Eye (tissue), 1 donor: ENCODE results near the gene NEURL4.

Source experiments
- DNase-seq: peaks from one replicate; pipeline ENCODE4 v3.0.0-alpha.2; 2015

Gene NEURL4

GRCh38 chr17:7321466-7321865 is 7.7 kb downstream of the NEURL4 start:
- DNase-seq, result no peak

DNA sequence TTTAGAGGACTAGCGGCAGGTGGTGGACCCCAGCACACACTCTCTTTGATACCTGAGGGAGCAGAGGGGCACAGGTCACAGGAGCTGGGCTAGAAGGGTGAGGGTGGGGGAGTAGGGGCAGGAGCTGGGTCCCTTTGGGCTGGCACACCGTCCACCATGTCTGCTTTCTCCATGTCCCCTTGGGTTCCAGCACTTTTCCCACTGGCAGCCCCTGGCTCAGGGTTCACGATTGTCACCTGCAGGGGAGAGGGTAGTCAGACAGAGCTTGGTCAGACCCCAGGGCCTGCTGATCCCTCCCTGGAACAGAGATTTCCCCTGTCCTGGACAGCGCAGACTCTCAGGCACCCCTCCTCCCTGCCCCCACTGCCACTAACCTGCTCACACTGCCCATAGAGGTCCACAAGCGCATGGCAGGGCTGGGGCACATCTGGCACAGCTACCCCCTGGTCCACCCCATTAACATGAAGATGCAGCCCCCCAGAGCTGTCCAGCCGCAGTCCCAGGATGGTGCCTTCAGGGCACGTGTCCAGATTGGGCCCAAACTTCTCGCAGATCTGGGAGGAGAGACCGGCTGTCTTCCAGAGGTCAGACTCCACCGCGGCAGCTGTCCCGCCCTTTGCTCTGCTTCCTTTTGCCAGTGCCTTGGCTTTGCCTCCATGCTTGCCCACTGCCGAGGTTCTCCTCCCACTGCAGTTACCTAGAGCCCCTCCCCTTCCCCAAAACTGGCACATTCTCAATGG is 10.8 kb downstream of the NEURL4 start:
- no peak for DNase-seq

DNA sequence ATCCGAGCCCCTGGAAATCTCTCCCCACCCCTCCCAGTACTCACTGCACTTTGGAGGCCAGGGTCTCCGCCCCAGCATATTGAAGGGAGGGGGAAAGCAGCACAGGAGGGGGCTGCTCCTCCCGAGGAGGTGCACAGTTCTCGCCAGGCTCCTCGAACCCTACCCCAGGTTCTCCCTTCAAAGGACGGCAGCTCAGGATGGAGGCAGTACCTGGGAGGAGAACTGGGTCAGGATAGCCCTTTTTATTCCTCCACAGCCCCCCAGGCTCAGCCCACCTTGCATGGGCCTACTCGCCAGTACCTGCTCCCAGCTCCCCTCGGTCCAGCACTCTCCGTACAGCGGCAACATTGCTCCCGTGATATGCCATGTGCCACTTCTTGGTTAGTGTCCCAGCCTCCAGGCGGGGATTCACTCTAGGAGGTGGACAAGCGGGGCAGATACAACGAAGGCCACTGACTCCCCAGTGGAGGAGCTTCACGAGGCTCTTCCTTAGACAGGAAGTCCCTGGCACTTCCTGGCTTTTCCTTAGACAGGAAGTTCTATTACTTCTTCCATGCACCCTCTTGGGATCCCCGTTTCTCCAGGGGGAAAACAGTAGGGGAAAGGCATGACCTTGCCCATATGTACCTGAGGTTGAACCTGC is 11.9 kb downstream of the NEURL4 start:
- no peak for DNase-seq

DNA sequence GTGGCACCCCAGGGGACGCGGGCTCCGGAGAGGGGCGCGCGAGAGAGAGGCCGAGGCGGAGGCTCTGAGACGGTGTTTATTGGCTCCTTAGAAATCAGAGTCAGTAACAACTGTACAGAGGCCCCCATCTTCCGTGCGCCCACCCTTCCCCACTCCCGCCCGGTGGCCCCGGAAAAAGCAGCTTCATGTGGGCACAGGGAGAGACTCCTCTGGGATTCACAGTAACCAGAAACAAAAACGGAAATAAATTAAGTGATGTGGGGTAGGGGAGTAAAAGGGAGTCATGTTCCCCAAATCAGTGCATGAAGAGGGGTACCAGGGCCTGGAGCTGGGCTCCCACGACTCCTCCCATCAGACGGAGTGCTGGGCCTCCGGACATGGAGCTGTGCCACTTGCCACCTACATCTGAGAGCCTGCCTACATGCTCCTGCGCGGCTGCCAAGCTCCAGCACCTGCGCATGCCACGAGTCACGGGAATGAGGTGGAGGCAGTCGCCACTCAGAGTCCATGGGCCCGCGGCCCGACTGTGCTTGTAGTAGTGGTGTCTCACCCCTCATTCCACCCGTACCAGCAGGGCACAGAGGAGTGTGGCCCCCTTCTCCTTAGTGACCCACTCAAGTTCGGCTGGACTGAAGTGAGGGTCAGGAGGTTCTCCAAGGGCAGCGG is 13.4 kb downstream of the NEURL4 start:
- DNase-seq, result no peak

- peak; percentile 93 for DNase-seq
Measured at GRCh38 chr17:7314719-7315569, 14.2 kb downstream of the NEURL4 start, which contains the start of gene GPS2. Gene GPS2 (minus strand): TSS chr17:7315360. CDS start chr17:7315052, 308 bp downstream.

GRCh38 chr17:7313890-7314718 is 15.0 kb downstream of the NEURL4 start:
- no peak for DNase-seq

DNA sequence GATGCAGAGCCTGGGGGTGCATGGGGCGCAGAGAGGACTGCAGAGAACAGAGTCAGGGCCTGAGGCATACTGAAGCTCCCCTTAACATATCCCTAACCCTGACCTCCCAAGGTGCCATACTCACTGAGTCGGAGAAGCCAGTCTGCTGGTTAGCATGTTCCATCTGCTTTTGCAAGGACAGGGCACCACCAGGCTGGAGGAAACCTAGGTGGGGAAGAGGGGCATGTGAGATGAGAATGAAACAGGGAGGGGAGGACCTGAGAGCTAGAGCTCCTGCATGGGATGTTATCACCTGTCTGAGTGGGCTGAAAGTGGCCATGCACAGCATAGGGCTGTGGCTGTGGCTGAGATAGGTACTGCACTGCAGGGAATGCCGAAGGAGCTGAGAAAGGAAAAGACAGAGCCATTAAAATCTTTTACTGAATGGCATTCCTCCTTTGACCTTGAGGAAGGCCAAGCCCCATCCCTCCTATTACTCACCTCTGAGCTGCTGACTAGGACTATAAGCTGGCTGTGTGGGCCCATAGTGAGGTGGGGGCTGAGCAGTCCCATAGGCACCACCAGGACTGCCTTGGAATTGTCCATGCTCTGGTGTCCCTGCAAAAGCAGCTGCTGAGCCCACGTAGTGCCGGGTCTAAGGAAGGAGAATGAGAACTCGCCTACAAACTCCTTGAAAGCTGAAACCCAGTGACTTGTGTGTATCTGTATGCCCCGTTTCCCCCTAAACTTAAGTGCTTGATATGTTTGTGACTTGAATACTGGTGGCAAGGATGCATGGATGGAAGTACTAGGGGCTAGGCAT is 15.8 kb downstream of the NEURL4 start:
- DNase-seq, result no peak

- DNase-seq, result no peak
Measured at GRCh38 chr17:7312432-7313087, 16.6 kb downstream of the NEURL4 start.

- no peak for DNase-seq
Measured at GRCh38 chr17:7311110-7311705, 17.9 kb downstream of the NEURL4 start.

DNA sequence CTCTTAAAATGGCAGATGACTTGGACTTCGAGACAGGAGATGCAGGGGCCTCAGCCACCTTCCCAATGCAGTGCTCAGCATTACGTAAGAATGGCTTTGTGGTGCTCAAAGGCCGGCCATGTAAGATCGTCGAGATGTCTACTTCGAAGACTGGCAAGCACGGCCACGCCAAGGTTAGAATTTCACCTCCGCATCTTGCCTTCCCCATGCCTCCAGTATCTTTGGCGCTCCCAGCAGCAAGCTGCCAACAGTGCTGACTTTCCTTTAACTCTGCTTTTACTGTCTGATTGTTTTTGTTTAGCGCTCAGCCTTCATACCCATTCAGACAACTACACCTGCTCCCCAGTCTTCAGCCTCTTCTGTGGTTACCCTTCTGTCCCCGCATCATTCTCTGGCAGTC is 19.5 kb downstream of the NEURL4 start:
- no peak for DNase-seq

DNA sequence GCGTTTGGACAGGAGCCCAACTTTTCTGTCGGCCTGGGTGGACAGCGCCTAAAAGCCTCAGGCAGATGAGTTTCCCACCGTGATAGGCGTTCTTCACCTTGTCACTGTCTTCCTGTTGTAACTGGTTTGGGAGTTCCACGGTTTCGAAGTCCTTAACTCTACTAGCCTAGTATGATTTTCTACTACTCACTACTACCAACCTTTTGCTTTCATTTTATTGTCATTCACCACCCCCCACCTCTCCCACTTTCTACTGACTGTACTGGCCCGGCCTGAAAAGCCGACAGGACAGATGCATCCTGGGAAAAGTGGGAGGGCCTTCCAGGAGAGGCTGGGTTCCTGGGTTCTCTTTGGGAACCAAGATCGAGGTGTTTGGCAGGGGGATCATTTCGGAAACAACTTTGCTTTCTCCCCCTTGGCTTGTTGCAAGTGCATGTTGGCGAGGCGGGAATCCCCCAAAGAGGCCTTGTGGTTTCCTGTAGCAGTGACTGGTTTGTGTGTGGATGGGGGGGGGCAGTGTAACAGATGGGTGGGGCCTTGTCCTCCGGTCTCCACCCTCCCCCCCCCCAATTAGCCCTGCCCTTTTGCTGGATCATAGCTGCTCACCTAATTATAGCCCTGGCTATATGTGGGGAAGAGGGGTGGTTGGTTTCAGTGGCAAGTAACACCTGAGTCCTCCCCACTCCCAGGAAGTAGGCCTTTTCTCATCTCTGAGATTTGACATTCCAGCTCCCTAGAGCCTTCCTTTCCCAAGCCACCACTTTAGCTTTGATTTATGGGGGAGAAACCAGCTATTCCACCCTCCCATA is 20.3 kb downstream of the NEURL4 start:
- DNase-seq, result peak; percentile 86

DNA sequence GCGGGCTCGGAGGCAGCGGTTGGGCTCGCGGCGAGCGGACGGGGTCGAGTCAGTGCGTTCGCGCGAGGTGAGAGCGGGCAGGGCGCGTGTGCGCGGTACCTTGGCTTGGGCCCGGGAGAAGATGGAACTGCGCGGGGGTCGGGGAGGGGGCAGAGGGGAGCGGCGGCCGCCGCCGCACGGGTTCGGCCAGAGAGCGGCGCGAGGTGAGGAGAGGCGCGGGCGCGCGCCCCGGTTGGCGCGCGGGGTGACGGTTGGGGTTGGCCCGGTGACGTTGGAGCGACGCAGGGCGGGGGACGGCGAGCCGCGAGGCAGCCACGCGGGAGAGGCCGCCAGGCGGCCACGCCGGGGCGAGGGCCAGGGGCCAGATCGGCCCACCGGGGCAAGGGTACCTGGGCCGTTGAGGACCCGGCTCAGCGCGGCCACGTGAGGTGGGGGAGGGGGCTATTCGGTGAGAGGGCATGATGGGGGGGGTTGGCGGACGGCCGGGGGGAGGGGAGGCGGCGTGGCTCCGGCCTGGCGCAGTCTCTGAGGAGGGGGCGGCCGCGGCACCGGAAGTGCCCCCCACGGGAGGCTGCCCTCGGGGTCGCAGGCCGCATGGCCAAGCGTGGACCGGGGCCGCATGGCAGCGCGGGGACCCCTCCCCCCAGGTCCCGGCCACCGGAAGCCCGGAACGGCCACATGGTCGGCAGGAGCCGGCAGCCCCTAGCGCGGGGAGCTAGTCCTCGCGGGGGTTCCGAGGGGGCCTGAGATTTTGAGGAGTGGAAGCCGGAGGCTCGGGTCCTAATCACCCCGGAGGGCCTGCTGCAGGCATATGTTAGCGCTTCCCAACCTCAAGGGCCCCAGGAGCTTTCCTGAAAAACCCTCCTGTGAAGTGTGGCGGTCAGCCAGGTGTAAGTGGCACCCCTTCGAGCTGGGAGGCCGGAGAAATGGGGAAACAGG is 21.2 kb downstream of the NEURL4 start:
- DNase-seq, result no peak

DNA sequence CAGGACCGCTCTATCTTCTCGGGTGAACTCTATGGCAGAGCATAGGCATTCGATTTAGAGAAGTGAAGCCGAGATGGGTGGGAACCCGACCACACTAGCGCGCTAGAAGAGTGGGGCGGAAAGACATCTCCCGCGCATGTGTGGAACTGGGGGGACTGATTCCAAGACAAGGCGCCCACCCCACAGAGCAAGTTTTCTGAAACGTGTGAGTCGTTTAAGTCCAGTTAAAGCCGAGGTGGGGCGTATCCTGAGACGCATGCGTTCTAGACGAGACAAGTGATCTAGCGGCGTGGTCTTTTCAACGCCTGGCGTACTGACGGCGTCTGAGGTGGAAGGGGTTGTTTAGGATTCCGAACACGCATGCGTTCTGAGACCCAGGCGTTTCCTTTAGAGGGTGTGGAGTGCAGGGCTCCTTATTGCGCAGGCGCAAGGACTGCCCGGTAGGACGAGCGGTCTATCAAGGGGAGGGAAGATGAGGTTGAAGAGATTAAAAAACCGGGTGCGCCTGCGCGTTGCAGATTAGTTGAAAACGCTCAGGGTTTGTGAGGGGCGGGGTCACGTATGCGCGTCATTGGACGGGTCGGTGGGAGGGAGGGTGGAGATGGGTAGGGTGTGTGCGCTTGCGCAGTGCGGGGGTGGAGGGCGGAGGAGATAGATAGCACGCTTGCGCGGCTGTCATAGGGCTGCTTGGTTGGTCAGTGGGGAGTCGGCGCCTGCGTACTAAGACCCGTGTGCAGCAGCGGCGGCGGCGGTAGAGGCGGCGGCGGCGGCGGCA is 22.0 kb downstream of the NEURL4 start, which contains the start of gene EIF5A:
Gene EIF5A, plus strand, starts transcription at position 718 of the 775 bp plus-strand sequence. CDS start 2,008 bp downstream, outside the sequence.
- peak; percentile 100 for DNase-seq

DNA sequence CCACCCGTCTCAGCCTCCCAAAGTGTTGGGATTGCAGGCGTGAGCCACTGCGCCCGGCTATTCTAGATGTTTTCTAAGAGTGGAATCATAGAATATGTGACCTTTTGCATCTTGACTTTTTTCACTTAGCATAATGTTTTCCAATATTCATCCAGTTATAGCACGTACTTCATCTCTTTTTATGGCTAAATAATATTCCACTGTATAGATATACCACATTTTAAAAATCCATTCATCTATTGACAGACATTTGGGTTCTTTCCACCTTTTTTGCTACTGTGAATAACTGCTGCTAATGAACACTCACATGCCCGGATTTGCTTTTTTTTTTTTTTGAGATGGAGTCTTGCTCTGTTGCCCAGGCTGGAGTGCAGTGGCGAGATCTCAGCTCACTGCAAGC is 25.0 kb downstream of the NEURL4 start:
- DNase-seq, result no peak

DNA sequence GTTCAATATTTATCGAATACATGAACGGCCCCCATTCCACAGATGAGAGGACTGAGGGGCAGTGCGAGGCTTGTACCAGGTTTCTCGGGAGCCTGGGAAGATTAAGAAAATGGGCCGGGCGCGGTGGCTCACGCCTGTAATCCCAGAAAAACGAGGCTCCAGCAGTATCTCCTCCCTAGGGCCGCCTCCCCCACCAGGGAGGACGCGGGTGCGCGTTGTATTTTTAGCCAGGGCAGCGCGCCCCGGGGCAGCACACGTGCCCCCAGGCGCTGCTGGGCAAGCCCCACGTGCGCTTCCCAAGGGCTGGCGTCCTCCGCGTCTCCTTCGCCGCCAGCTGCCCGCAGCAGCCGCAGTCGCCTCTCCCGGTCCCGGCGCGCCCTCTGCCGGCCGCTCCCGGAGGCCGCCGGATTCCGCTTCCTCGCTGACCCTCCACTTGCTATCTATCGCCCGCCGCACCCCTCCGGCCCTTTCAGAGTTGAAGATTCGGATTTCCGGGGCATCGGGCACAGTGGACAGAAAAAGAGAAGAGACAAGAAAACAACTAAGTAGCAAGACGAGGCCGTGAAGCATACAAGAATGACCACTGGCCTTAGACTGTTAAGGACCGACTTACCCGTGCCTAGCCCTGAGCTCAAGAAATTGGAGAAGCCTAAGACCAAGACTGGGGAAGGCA is 32.8 kb downstream of the NEURL4 start:
- DNase-seq, result peak; percentile 92
